Measurements from ENCODE around the gene MYORG.

MYORG gene

DNA sequence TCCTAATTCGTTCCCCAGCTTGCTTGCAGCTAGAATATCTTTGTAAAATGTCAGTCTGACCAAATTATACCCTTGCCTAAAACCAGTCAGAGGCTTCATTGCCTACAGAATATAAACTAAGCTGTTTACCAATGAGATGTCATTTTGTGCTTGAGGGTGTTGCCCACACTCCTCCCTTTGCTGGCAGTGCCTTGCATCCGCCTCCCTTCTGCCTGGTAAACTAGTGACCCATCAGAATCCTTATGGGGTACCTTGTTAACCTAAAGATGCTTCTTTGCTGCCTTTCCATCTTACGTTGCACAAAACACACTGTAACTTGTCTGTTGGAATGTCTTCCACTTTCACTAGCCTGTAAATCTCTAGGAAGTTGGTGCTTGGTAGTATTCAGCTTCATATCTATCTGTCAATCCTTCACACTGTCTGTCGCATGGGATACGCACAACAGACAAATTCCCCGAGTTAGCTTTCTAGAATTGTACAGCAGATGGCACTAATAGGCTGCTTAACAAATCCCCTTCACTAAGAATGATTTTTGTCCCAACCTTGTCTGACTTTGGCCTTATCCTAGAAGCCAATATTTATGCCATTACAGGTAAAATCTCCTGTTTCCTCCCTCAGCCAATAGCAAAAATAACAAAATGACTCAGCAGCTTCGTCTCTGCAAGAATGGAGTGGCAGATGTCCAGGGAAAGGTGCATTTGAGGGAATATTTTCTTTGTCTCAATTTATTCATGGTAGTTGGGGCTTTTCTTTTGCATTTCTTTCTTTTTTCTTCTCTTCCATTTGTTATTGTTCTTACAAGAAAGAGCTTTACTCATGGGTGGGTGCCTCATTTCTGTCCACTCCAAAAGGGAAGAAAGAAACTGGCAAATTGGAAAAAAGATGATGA lies 44.4 kb downstream of the MYORG start:
- no peak for DNase-seq (ENCODE audit: low read depth)

DNA sequence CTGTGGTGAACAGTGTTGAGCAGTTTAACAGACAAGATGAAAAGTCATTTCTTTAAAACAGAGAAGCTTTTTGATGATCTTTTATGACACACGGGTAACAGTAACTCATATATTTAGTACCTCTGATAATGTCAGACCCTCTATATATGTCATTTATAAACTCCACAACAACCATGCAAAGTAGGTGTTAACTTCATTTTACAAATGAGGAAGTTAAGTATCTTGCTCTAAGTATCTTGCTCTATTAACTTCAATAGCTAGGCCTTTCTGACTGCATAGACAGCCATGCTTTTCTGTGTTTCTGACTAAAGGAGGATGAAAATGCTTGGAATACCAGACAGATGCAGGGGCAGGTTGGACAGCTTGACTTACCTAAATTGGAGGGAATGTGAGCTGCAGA lies 45.5 kb downstream of the MYORG start:
- DNase-seq (ENCODE audit: low read depth), result no peak

DNA sequence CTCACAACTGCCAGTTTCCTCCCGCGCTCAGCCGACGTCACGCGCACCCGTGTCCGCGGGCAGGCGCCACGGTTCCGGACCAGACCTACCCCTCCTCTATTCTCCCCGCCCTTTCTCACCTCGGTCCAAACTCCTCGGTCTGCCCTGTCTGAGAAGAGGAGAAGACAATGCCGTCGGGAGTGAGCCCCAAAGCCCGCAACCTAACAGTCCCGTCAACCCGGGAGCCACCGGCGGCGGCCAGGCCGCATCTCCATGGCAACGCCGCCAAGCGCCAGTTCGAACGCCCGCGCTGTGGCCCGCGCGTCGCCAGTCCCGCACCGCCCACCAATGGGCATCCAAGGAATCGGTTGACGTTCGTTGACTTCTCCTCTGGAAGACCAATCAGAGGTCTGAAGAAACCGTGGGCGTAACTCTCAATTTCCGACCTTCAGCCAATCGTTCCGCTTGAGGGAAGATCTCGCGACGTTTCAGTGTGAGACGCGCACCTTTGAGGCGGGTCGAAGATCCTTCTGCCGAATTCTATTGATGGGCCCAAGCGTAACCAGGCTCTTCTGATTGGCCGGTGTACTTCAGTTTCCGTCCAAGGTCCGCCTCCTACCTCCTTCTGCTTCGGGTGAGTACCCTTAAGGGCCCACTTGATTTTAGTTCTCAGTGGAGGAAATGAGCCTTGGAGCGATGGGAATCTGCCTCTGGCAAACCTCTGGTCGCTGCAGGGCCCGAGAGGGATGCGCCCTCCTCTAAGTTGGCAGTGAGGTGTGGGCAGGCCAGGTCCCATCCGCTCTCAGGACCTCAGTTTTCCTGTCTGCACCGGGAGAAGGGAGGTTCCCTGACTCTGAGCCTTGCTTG lies 47.5 kb downstream of the MYORG start, which contains the start of the genes KIF24 and NUDT2:
Gene KIF24 (minus strand): TSS at position 282 of the 846 bp plus-strand sequence. CDS start 17,922 bp downstream, outside the sequence.
Gene NUDT2 (plus strand): TSS at position 583 of the 846 bp plus-strand sequence. CDS start 9,471 bp downstream, outside the sequence.
- peak; percentile 85 for DNase-seq (ENCODE audit: low read depth)

DNA sequence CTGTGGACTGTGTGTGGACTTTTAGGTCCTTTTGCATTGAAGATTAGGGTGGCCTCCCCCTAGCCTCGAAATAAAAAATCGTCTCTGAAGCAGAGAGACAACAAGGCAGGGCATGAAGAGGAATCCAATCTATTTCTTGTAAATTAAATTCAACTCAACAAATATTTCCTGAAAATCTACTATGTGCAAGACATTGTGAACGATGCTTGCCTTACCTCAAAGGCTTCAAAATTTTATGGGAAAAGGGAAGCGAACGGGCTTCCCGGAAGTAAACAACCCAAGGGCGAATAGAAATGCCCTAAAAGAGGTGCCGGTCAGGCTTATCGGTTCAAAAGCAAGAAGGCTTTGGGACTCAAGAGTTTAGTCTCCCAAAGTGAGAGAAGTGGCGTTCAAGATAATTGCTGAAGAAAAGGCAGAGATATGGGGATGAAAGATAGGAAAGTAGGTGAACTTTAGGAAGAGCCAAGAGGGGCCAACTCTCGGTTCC lies 48.2 kb downstream of the MYORG start:
- DNase-seq (ENCODE audit: low read depth), result no peak

DNA sequence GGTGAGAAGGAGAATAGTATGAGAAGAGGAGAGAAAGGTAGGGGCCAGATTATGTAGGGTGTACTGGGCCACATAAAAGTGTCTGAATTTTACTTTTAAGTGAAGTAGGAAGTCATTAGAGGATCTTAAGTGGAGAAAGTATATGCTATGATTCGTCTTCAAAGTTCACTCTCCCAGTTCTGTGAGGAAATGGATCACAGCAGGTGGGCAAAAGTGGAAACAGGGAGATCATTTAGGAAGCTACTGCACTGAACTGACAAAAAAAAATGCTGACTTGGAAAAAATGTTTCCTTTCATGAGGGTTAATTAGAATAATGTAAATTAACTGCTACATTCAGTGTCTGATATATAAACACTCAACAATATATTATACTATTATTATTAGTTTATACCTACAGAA lies 50.0 kb downstream of the MYORG start:
- DNase-seq (ENCODE audit: low read depth), result no peak

DNA sequence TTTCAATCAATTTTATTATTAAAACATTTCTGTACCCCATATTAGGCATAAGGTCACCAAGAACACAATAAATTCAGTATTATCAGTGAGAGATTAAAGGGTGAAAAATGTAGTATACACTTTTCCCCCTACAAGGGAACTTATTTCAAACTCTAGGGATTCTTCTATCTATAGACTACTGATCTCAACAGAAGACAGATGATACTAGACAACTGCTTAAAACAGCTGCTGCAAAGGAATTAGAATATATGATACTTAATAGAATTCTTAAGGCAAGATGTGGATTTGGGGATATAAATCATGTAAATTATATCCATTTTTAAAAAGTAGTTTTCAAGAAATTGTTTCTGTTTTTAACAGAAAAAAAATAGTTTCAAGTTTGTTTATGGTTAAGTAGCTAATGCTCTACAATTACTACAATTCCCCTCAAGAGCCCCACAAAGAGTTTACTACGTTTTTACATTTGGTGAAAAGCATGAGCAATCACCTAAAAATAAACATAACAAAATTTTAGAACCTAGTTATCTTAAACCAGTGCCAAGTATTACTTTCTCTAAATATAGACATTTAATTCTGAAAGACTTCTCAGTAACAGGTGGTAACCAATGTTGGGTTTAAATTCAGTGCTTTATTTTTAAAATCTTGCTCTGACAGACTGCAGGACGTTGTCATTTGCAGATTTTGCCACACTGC lies 53.7 kb downstream of the MYORG start:
- no peak for DNase-seq (ENCODE audit: low read depth)

DNA sequence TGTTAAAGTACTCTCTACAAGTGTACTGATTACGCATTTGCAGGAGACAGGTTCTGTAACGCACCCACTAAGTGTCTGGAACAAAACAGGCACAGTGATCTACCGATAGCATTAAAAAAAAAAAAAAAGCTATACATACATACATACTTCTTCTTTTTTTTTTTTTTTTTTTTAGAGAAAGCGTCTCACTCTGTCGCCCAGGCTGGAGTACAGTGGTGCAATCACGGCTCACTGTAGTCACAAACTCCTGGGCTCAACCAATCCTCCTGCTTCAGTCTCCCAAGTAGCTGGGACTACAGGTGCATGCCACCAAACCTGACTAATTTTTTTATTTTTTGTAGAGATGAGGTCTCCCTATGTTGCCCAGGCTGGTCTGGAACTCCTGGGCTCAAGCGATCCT lies 55.2 kb downstream of the MYORG start:
- DNase-seq (ENCODE audit: low read depth), result no peak

DNA sequence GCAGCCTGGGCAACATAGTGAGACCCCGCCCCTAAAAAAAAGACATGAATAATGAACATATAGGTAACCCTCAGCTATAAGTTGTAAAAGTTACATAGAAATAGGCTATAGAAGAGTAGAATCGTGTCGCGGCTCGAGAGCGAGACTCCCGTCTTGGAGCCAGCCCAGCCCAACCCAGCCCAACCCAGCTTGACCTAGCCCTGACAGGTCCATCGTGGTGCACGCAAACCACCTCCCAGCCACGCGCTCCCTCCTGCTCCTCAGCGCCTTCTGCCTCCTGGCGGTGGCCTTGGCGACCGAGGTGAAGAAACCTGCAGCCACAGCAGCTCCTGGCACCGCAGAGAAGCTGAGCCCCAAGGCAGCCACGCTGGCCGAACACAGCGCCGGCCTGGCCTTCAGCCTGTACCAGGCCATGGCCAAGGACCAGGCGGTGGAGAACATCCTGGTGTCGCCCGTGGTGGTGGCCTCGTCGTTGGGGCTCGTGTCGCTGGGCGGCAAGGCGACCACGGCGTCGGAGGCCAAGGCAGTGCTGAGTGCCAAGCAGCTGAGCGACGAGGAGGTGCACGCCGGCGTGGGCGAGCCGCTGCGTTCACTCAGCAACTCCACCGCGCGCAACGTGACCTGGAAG lies 58.4 kb downstream of the MYORG start:
- no peak for DNase-seq (ENCODE audit: low read depth)

DNA sequence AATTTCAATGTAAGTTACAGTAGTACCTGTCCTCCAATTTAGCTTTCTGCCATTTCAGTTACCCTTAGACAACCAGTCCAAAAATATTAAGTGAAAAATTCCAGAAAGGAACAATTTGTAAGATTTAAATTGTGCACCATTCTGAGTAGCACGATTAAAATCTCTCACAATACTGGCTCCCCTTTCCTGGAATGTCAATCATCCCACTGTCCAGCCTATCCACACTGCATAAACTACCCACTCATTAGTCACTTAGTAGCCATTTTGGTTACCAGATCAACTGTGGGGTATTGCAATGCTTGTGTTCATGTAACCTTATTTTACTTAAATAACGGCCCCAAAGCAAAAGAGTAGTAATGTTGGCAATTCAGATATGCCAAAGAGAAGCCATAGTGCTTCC lies 59.3 kb downstream of the MYORG start:
- no peak for DNase-seq (ENCODE audit: low read depth)
